ENCODE results near the gene MCTP2.

Gene MCTP2

GRCh38 chr15:94297558-94297957, 66.2 kb downstream of the MCTP2 start:
- DNase-seq (ENCODE audit: low read depth in 2 of 2): no peak

- DNase-seq (ENCODE audit: low read depth in 2 of 2): no peak
Observed at GRCh38 chr15:94298364-94298763, 67.0 kb downstream of the MCTP2 start.

- DNase-seq (ENCODE audit: low read depth in 2 of 2): no peak
Observed at GRCh38 chr15:94300612-94301011, 69.3 kb downstream of the MCTP2 start.

GRCh38 chr15:94305133-94305532, 73.8 kb downstream of the MCTP2 start:
- DNase-seq (ENCODE audit: low read depth in 2 of 2): no peak

- DNase-seq (ENCODE audit: low read depth in 2 of 2): no peak
Observed at GRCh38 chr15:94306700-94307650, 75.6 kb downstream of the MCTP2 start.

GRCh38 chr15:94312946-94313345, 81.6 kb downstream of the MCTP2 start:
- DNase-seq (ENCODE audit: low read depth in 2 of 2): no peak

- DNase-seq (ENCODE audit: low read depth in 2 of 2): no peak
Observed at GRCh38 chr15:94314639-94315038, 83.3 kb downstream of the MCTP2 start.

- no peak for DNase-seq (ENCODE audit: low read depth in 2 of 2)
Observed at GRCh38 chr15:94317211-94317610, 85.8 kb downstream of the MCTP2 start.

GRCh38 chr15:94322141-94322540, 90.8 kb downstream of the MCTP2 start:
- DNase-seq (ENCODE audit: low read depth in 2 of 2): no peak

- DNase-seq (ENCODE audit: low read depth in 2 of 2): no peak
Observed at GRCh38 chr15:94323076-94323475, 91.7 kb downstream of the MCTP2 start.

GRCh38 chr15:94324117-94324826, 92.9 kb downstream of the MCTP2 start:
- DNase-seq (ENCODE audit: low read depth in 2 of 2): peak in 1 of 2 donors; percentile 21

GRCh38 chr15:94324835-94325767, 93.7 kb downstream of the MCTP2 start:
- no peak for DNase-seq (ENCODE audit: low read depth in 2 of 2)

- DNase-seq (ENCODE audit: low read depth in 2 of 2): no peak
Observed at GRCh38 chr15:94327356-94327936, 96.1 kb downstream of the MCTP2 start.

- no peak for DNase-seq (ENCODE audit: low read depth in 2 of 2)
Observed at GRCh38 chr15:94331731-94332130, 100.4 kb downstream of the MCTP2 start.

- no peak for DNase-seq (ENCODE audit: low read depth in 2 of 2)
Observed at GRCh38 chr15:94335616-94336015, 104.3 kb downstream of the MCTP2 start.

- no peak for DNase-seq (ENCODE audit: low read depth in 2 of 2)
Observed at GRCh38 chr15:94336817-94337467, 105.6 kb downstream of the MCTP2 start.

GRCh38 chr15:94338243-94338846, 107.0 kb downstream of the MCTP2 start:
- no peak for DNase-seq (ENCODE audit: low read depth in 2 of 2)

GRCh38 chr15:94346282-94346681, 114.9 kb downstream of the MCTP2 start:
- no peak for DNase-seq (ENCODE audit: low read depth in 2 of 2)

GRCh38 chr15:94348084-94348483, 116.7 kb downstream of the MCTP2 start:
- DNase-seq (ENCODE audit: low read depth in 2 of 2): no peak

- DNase-seq (ENCODE audit: low read depth in 2 of 2): no peak
Observed at GRCh38 chr15:94351031-94351535, 119.7 kb downstream of the MCTP2 start.
